Spleen (tissue), 11 donors: ENCODE data around the gene OTOG. TPM values are rescaled to one million over a fixed set of nuclear protein-coding genes. Genes with fewer than 3 reads are reported as not detected.

ENCODE experiments used
- DNase-seq: peaks from one replicate; pipeline ENCODE4 v3.0.0-alpha.2; 2020
- H3K27ac ChIP-seq, 8 donors: fragments of 200-600 bp; sonication (generic) in 7 of 8; 1 replicate in 4 of 8; 2 replicates in 4 of 8; pipeline versions ENCODE4 v1.5.0 to v1.8.0; 2016 to 2021; ENCODE audit warnings: inconsistent platforms in 4 of 8, mild to moderate bottlenecking in 4 of 8, moderate library complexity in 1 of 8
- H3K27me3 ChIP-seq, 7 donors: fragments of 200-600 bp; sonication (generic) in 6 of 7; replicated peaks in 1 of 7; 1 replicate in 4 of 7; 2 replicates in 3 of 7; pipeline versions ENCODE4 v1.5.0 to v1.8.0; 2016 to 2021; ENCODE audit warnings: inconsistent platforms in 3 of 7, mild to moderate bottlenecking in 1 of 7
- H3K36me3 ChIP-seq, 6 donors: fragments of 200-600 bp; sonication (generic) in 5 of 6; 1 replicate in 4 of 6; 2 replicates in 2 of 6; pipeline versions ENCODE4 v1.5.0 to v1.8.0; 2016 to 2021; ENCODE audit warnings: inconsistent platforms in 2 of 6
- H3K4me1 ChIP-seq, 6 donors: fragments of 200-600 bp; sonication (generic) in 5 of 6; 1 replicate in 3 of 6; 2 replicates in 3 of 6; pipeline versions ENCODE4 v1.5.0 to v1.8.0; 2016 to 2021; ENCODE audit warnings: inconsistent platforms in 3 of 6
- H3K4me3 ChIP-seq, 8 donors: fragments of 200-600 bp; sonication (generic) in 7 of 8; 1 replicate in 4 of 8; 2 replicates in 4 of 8; pipeline versions ENCODE4 v1.5.0 to v1.8.0; 2016 to 2021; ENCODE audit warnings: inconsistent platforms in 4 of 8, mild to moderate bottlenecking in 4 of 8, moderate library complexity in 2 of 8
- H3K9me3 ChIP-seq, 8 donors: fragments of 200-600 bp; sonication (generic) in 7 of 8; 1 replicate in 4 of 8; 2 replicates in 4 of 8; pipeline versions ENCODE4 v1.5.0 to v1.8.0; 2016 to 2021; ENCODE audit warnings: inconsistent platforms in 4 of 8
- CTCF ChIP-seq, 11 experiments: fragments of 200-600 bp in 7 of 11; fragments of 450-650 bp in 4 of 11; sonication (generic) in 4 of 11; IDR thresholded peaks in 8 of 11; conservative IDR thresholded peaks in 3 of 11; 1 replicate in 7 of 11; 2 replicates in 4 of 11; pipeline versions ENCODE4 v1.4.0 to v1.8.0; 2016 to 2021; ENCODE audit warnings: antibody characterized with exemption in 11 of 11, inconsistent platforms in 4 of 11, mild to moderate bottlenecking in 1 of 11
- POLR2A ChIP-seq, 3 donors: fragments of 450-650 bp; IDR thresholded peaks; one replicate each; pipeline ENCODE4 v1.5.1; 2017; ENCODE audit warnings: antibody characterized with exemption in 3 of 3, mild to moderate bottlenecking in 1 of 3
- POLR2AphosphoS5 ChIP-seq, 3 donors: sonication (generic); formaldehyde crosslinking; IDR thresholded peaks; one replicate each; pipeline ENCODE4 v1.5.1; 2017; ENCODE audit warnings: antibody characterized with exemption in 3 of 3
- WGBS, 5 donors: extraction: QIAGEN DNeasy Blood & Tissue Kit in 3 of 5; methylation state at CpG; one replicate each; pipeline versions ENCODE4 v1.1.5 to v1.1.7; 2013 to 2018; 5-methylcytosine and 5-hydroxymethylcytosine counted together
- intact Hi-C: fragments of 100-400 bp; cut with DNase I; formaldehyde crosslinking; loops from one replicate; pipeline ENCODE4 v1.15.0; 2023; ENCODE audit warnings: low total_unique reads
- polyA plus RNA-seq, 3 donors: library from polyadenylated mRNA; stranded (reverse); fragments of 200-250 nt; gene quantifications; one replicate each; pipeline ENCODE4 v1.2.1, GENCODE V29; 2013
- total RNA-seq, 7 donors: library from RNA; depleted of rRNA in 3 of 7; stranded (reverse); fragments of >200 nt in 3 of 7; fragmentation: NEBNext Ultra II Directional in 4 of 7; extraction: Animal tissue kit (Norgen Biotek cat#: 25700) in 4 of 7; gene quantifications; one replicate each; pipeline versions ENCODE4 v1.1.0 to v1.2.1, GENCODE V29; 2016 to 2021
- donor health status: healthy with polysubstance abuse.
- donor health status: DM: no; HTN: no; CAD: no; lungs with moderate emphysema.
- donor health status: DM: no; HTN: no; CAD: no.
- donor health status: Bipolar disorder and iron deficiency.
- donor health status: healthy.
- donor health status: DM: no; HTN: no; CAD: no.
- donor health status: DM: yes; HTN: yes; CAD: no.

The OTOG gene
- total and polyA plus RNA-seq, 10 donors, result not detected

- H3K27me3 ChIP-seq, result peaks cover 0 to 5% (median 0%) of the 10 kb centered on the region in 7 donors
- H3K9me3 ChIP-seq, result no peaks in the 10 kb centered on the region
- H3K4me3 ChIP-seq, result no peak overlapping the region
- TF ChIP-seq POLR2AphosphoS5 (IDR thresholded peaks at IDR 0.05), result no peak
- no peak for TF ChIP-seq CTCF (IDR thresholded peaks at IDR 0.05 in 8 of 11, conservative IDR thresholded peaks at IDR 0.05 in 3 of 11)
- no peak for TF ChIP-seq POLR2A (IDR thresholded peaks at IDR 0.05)
- intact Hi-C loops, result no loop called here
- DNase-seq, result no peak
- WGBS, 5 donors, result 73 to 85% (median 76%) methylated on average over 6 of the region's 6 CpGs
- H3K27ac ChIP-seq, result no peak overlapping the region
- H3K36me3 ChIP-seq, result no peaks in the 10 kb centered on the region
- H3K4me1 ChIP-seq, result peaks cover 0 to 24% (median 3%) of the 10 kb centered on the region in 6 donors
Observed at GRCh38 chr11:17506314-17506713, 40.7 kb upstream of the OTOG start.

DNA sequence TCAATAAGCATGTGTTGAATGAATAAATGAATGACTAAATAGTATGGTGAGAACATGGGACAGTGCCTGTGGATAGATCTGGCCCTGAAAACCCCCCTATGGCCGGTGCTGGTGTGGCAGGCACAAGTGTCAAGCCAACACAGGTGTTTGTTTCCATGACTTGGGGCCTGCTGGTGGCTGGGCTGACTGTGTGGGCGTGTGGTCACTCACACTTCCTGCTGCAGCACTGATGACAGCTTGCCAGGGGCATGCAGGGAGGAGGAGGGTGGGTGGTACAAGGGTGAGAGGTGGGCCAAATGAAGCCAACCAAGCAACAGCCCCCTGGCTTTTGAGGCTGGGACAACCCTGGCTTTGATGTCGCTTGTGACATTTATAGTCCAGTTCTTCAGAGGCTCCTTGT is 40.1 kb upstream of the OTOG start:
- no peak overlapping the region for H3K27ac ChIP-seq
- intact Hi-C loops, result no loop called here
- H3K27me3 ChIP-seq, result peaks cover 0 to 5% (median 0%) of the 10 kb centered on the region in 7 donors
- no peak overlapping the region for H3K4me3 ChIP-seq
- no peaks in the 10 kb centered on the region for H3K9me3 ChIP-seq
- WGBS, 5 donors, result 60 to 73% (median 62%) methylated on average over 2 to 3 of the region's 3 CpGs
- no peak for DNase-seq
- peaks cover 0 to 24% (median 3%) of the 10 kb centered on the region in 6 donors for H3K4me1 ChIP-seq
- no peaks in the 10 kb centered on the region for H3K36me3 ChIP-seq
- TF ChIP-seq POLR2A (IDR thresholded peaks at IDR 0.05), result no peak
- no peak for TF ChIP-seq POLR2AphosphoS5 (IDR thresholded peaks at IDR 0.05)
- no peak for TF ChIP-seq CTCF (IDR thresholded peaks at IDR 0.05 in 8 of 11, conservative IDR thresholded peaks at IDR 0.05 in 3 of 11)

DNA sequence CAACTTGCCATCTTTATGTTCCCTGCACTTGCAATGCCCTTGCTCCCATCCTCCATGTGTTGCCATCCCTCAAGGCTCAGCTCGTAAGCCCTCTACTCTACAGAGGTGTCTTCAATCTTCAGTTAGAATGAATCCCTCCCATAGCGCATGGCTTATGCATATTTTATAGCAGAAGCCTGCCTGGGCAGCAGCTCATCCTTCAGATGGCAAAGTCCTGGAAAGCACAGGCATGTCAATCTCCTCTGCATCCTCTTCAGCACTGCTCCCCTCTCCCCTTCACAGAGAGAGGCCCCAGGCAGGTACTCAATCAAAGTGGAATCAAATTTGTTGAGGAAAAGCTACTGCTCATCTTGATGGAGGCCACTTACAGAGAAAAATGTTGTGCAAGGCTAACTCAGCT is 39.3 kb upstream of the OTOG start:
- Histone ChIP-seq H3K36me3 (no peaks in the 10 kb centered on the region), H3K9me3 (no peaks in the 10 kb centered on the region), H3K27ac (no peak overlapping the region), H3K4me3 (no peak overlapping the region), H3K27me3 (peaks cover 0 to 5% (median 0%) of the 10 kb centered on the region in 7 donors), H3K4me1 (peaks cover 0 to 24% (median 3%) of the 10 kb centered on the region in 6 donors)
- intact Hi-C loops, result no loop called here
- TF ChIP-seq CTCF (IDR thresholded peaks at IDR 0.05 in 8 of 11, conservative IDR thresholded peaks at IDR 0.05 in 3 of 11), result no peak
- TF ChIP-seq POLR2AphosphoS5 (IDR thresholded peaks at IDR 0.05), result no peak
- no peak for TF ChIP-seq POLR2A (IDR thresholded peaks at IDR 0.05)
- 83 to 100% (median 92%) methylated on average over 2 of the region's 2 CpGs for WGBS, 5 donors
- no peak for DNase-seq

DNA sequence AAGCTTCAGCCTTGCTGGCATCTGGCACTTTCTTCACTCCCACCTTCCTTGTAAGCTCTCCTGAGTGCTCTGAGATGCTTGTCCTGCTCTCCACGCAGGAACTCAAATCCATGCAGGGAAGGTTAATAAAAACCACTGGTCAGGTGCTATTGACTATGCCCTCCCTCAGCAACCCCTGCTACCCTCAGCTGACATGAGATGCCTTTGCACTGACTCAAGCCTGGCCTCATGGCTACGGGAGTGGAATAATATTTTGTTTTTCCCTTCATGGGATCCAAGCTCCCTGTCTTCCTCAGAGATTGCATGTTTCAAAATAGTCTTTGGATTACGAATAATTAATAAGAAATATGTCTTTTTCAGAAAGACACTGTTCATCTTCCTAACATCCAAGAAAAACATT is 38.8 kb upstream of the OTOG start:
- no peaks in the 10 kb centered on the region for H3K9me3 ChIP-seq
- no peak for TF ChIP-seq POLR2AphosphoS5 (IDR thresholded peaks at IDR 0.05)
- no peak for TF ChIP-seq POLR2A (IDR thresholded peaks at IDR 0.05)
- no peak for TF ChIP-seq CTCF (IDR thresholded peaks at IDR 0.05 in 8 of 11, conservative IDR thresholded peaks at IDR 0.05 in 3 of 11)
- peaks cover 0 to 9% (median 0%) of the 10 kb centered on the region in 7 donors for H3K27me3 ChIP-seq
- 51 to 72% (median 61%) methylated on average over 3 of the region's 3 CpGs for WGBS, 5 donors
- intact Hi-C loops, result no loop called here
- H3K36me3 ChIP-seq, result no peaks in the 10 kb centered on the region
- H3K4me1 ChIP-seq, result peaks cover 0 to 24% (median 3%) of the 10 kb centered on the region in 6 donors
- H3K4me3 ChIP-seq, result no peak overlapping the region
- DNase-seq, result no peak
- peak overlapping the region in 3 of 8 donors; percentile 27 to 74 (median 38) for H3K27ac ChIP-seq
